A549 (cell line): Measurements from ENCODE around the gene TRABD.

Experiments used
- CEBPB ChIP-seq, 2 experiments: fragments of >200 bp in 1 of 2; sonication (Bioruptor Twin) in 1 of 2; formaldehyde crosslinking in 1 of 2; IDR thresholded peaks; 2 replicates each; pipeline ENCODE4 v1.6.1; 2012 to 2016
- CTCF ChIP-seq: fragments of >200 bp; sonication (Bioruptor Twin); formaldehyde crosslinking; IDR thresholded peaks from 3 replicates; pipeline ENCODE4 v1.5.1; 2016
- MAX ChIP-seq: IDR thresholded peaks from 2 replicates; pipeline ENCODE4 v1.6.1; 2012

GRCh38 chr22:50138988-50139387 is 46.7 kb upstream of the TRABD start:
- no peak for TF ChIP-seq MAX
- TF ChIP-seq CTCF, result no peak
- no peak for TF ChIP-seq CEBPB (IDR thresholded peaks at IDR 0.05)
